Osteoblast (primary cell): Measurements from ENCODE around the gene NEK3. TPM values are rescaled to one million over a fixed set of nuclear protein-coding genes. Genes with fewer than 3 reads are reported as not detected.
"Not testable (repeated sequence)": the region's sequence is repeated elsewhere in the genome, so short reads cannot be mapped to it uniquely, and the experiment has no call there.

Experiments
- DNase-seq: peaks from one replicate; pipeline ENCODE4 v3.0.0; 2011; ENCODE audit warnings: low spot score, mixed read lengths; ENCODE audit not compliant: insufficient read length; ENCODE audit errors: missing footprints
- H2AFZ ChIP-seq: 2 replicates; pipeline ENCODE4 v1.6.0; 2011; ENCODE audit warnings: mild to moderate bottlenecking, low read length
- H3K27ac ChIP-seq: 2 replicates; pipeline ENCODE4 v1.5.1; 2011; ENCODE audit warnings: mild to moderate bottlenecking, low read depth, low read length, moderate library complexity
- H3K27me3 ChIP-seq: 2 replicates; pipeline ENCODE4 v1.6.0; 2012; ENCODE audit warnings: mild to moderate bottlenecking, control low read depth, inconsistent platforms, low read length, moderate library complexity; ENCODE audit not compliant: insufficient read depth
- H3K36me3 ChIP-seq: 2 replicates; pipeline ENCODE4 v1.5.1; 2011; ENCODE audit warnings: mild to moderate bottlenecking, low read length, control low read depth, moderate library complexity; ENCODE audit not compliant: insufficient read depth
- H3K4me1 ChIP-seq: 2 replicates; pipeline ENCODE4 v1.5.1; 2011; ENCODE audit warnings: mild to moderate bottlenecking, low read length, control low read depth, moderate library complexity; ENCODE audit not compliant: insufficient read depth
- H3K4me2 ChIP-seq: 2 replicates; pipeline ENCODE4 v1.6.0; 2011; ENCODE audit warnings: mild to moderate bottlenecking, low read length; ENCODE audit not compliant: insufficient read depth
- H3K4me3 ChIP-seq: fragments of 200-600 bp; sonication (generic); 3 replicates; pipeline ENCODE4 v1.5.1; 2012; ENCODE audit warnings: mild to moderate bottlenecking, low read length, inconsistent platforms; ENCODE audit not compliant: insufficient read depth
- H3K79me2 ChIP-seq: 2 replicates; pipeline ENCODE4 v1.6.0; 2012; ENCODE audit warnings: mild to moderate bottlenecking, low read length, control low read depth, inconsistent platforms; ENCODE audit not compliant: insufficient read depth
- H3K9me3 ChIP-seq: 2 replicates; pipeline ENCODE4 v1.5.1; 2011; ENCODE audit warnings: low read depth, low read length, control low read depth
- H4K20me1 ChIP-seq: 2 replicates; pipeline ENCODE4 v1.6.0; 2012; ENCODE audit warnings: mild to moderate bottlenecking, low read length, control low read depth; ENCODE audit not compliant: insufficient read depth
- CTCF ChIP-seq: IDR thresholded peaks from 2 replicates; pipeline ENCODE4 v1.5.1; 2011; ENCODE audit warnings: mild to moderate bottlenecking, low read depth, low read length, moderate library complexity; ENCODE audit errors: extremely low read depth
- total RNA-seq: library from RNA; depleted of rRNA; stranded (reverse); fragments of >200 nt; gene quantifications from 2 replicates; pipeline ENCODE4 v1.2.3, GENCODE V29; 2012

The NEK3 gene
- total RNA-seq, 1 donor: 8.0 TPM

GRCh38 chr13:52187029-52187423, 27.6 kb upstream of the NEK3 start:
- Histone ChIP-seq H2AFZ (no peak overlapping the region), H3K4me3 (no peak overlapping the region), H3K79me2 (peaks cover 16% of the 10 kb centered on the region), H3K9me3 (no peaks in the 10 kb centered on the region), H3K4me2 (no peak overlapping the region), H3K27ac (peak overlapping the region; percentile 76), H3K36me3 (peaks cover 10% of the 10 kb centered on the region), H3K27me3 (no peaks in the 10 kb centered on the region), H4K20me1 (no peaks in the 10 kb centered on the region), H3K4me1 (peaks cover 4% of the 10 kb centered on the region)
- TF ChIP-seq CTCF: no peak
- DNase-seq: no peak

GRCh38 chr13:52181316-52181954, 22.0 kb upstream of the NEK3 start:
- H3K27me3 ChIP-seq, DNase-seq, H3K4me2 ChIP-seq, H3K4me3 ChIP-seq, H4K20me1 ChIP-seq, H3K79me2 ChIP-seq, H3K27ac ChIP-seq, H3K9me3 ChIP-seq, H3K4me1 ChIP-seq: not testable (repeated sequence)
- Histone ChIP-seq H3K36me3 (peaks cover 18% of the 10 kb centered on the region), H2AFZ (peak overlapping the region; percentile 56)

- no peak overlapping the region for H3K27ac ChIP-seq
- H3K9me3 ChIP-seq: no peaks in the 10 kb centered on the region
- H4K20me1 ChIP-seq: no peaks in the 10 kb centered on the region
- H2AFZ ChIP-seq: no peak overlapping the region
- H3K4me1 ChIP-seq: no peaks in the 10 kb centered on the region
- no peak overlapping the region for H3K4me2 ChIP-seq
- H3K36me3 ChIP-seq: peaks cover 24% of the 10 kb centered on the region
- H3K27me3 ChIP-seq: no peaks in the 10 kb centered on the region
- DNase-seq: no peak
- TF ChIP-seq CTCF: no peak
- no peak overlapping the region for H3K4me3 ChIP-seq
- H3K79me2 ChIP-seq: no peaks in the 10 kb centered on the region
These were observed 20.5 kb upstream of the NEK3 start for GRCh38 chr13:52179925-52180324.

GRCh38 chr13:52177276-52177675, 17.9 kb upstream of the NEK3 start:
- Histone ChIP-seq H3K27me3 (no peaks in the 10 kb centered on the region), H2AFZ (no peak overlapping the region), H3K9me3 (no peaks in the 10 kb centered on the region), H4K20me1 (no peaks in the 10 kb centered on the region), H3K4me2 (no peak overlapping the region), H3K4me3 (no peak overlapping the region), H3K36me3 (peaks cover 23% of the 10 kb centered on the region), H3K27ac (no peak overlapping the region), H3K4me1 (no peaks in the 10 kb centered on the region), H3K79me2 (no peaks in the 10 kb centered on the region)
- TF ChIP-seq CTCF: no peak
- DNase-seq: no peak

GRCh38 chr13:52173970-52174369, 14.6 kb upstream of the NEK3 start:
- not testable (repeated sequence) for H3K4me3 ChIP-seq, DNase-seq, H3K4me2 ChIP-seq

More at GRCh38 chr13:52173970-52174369, 14.6 kb upstream of the NEK3 start:
- H4K20me1 ChIP-seq, H3K9me3 ChIP-seq, H3K27ac ChIP-seq, H3K79me2 ChIP-seq, H3K27me3 ChIP-seq, H3K4me1 ChIP-seq, H2AFZ ChIP-seq: not testable (repeated sequence)
- H3K36me3 ChIP-seq: peaks cover 21% of the 10 kb centered on the region
